SK-N-SH treated with all-trans-retinoic acid at 6 μM for 48 hours (cell line): ENCODE data around the gene ADARB2.

ENCODE experiments used
- ATAC-seq: fragments of 200-7000 bp; cut with Tn5 transposase; 3 replicates; pipeline ENCODE4 v1.9.1; 2020; ENCODE audit warnings: mild to moderate bottlenecking, moderate library complexity
- ARNTL ChIP-seq: fragments of 450-650 bp; formaldehyde crosslinking; IDR thresholded peaks from 2 replicates; pipeline ENCODE4 v1.5.0; 2020; ENCODE audit warnings: low read depth, mild to moderate bottlenecking, moderate library complexity, borderline replicate concordance
- BACH2 ChIP-seq: fragments of 250-450 bp; sonication (Bioruptor Pico); IDR thresholded peaks from 2 replicates; pipeline ENCODE4 v1.9.0; 2021; ENCODE audit warnings: mild to moderate bottlenecking, borderline replicate concordance
- CREB5 ChIP-seq: fragments of 250-450 bp; sonication (Bioruptor Pico); IDR thresholded peaks from 2 replicates; pipeline ENCODE4 v1.5.1; 2020; ENCODE audit warnings: low read depth, mild to moderate bottlenecking, moderate library complexity
- CSDC2 ChIP-seq: fragments of 250-450 bp; sonication (Bioruptor Pico); IDR thresholded peaks from 2 replicates; pipeline ENCODE4 v1.5.0; 2020; ENCODE audit warnings: mild to moderate bottlenecking, moderate library complexity
- CSRNP3 ChIP-seq: fragments of 250-450 bp; sonication (Bioruptor Pico); IDR thresholded peaks from 2 replicates; pipeline ENCODE4 v1.5.1; 2021; ENCODE audit warnings: mild to moderate bottlenecking, moderate library complexity
- ESRRG ChIP-seq: fragments of 250-450 bp; sonication (Bioruptor Pico); IDR thresholded peaks from 2 replicates; pipeline ENCODE4 v1.6.1; 2021; ENCODE audit warnings: mild to moderate bottlenecking
- GLIS3 ChIP-seq: fragments of 250-450 bp; sonication (Bioruptor Pico); IDR thresholded peaks from 2 replicates; pipeline ENCODE4 v1.5.0; 2020; ENCODE audit warnings: mild to moderate bottlenecking, moderate library complexity
- ISL1 ChIP-seq: fragments of 250-450 bp; sonication (Bioruptor Pico); IDR thresholded peaks from 2 replicates; pipeline ENCODE4 v2.1.2; 2022; ENCODE audit warnings: mild to moderate bottlenecking, moderate library complexity
- PATZ1 ChIP-seq: fragments of 250-450 bp; sonication (Bioruptor Pico); IDR thresholded peaks from 2 replicates; pipeline ENCODE4 v1.8.0; 2020; ENCODE audit warnings: mild to moderate bottlenecking, moderate library complexity, borderline replicate concordance
- POU6F1 ChIP-seq: fragments of 250-450 bp; sonication (Bioruptor Pico); IDR thresholded peaks from 2 replicates; pipeline ENCODE4 v1.8.0; 2021; ENCODE audit warnings: low read depth, mild to moderate bottlenecking, moderate library complexity, borderline replicate concordance
- SNAI2 ChIP-seq: fragments of 250-450 bp; sonication (Bioruptor Pico); IDR thresholded peaks from 2 replicates; pipeline ENCODE4 v1.5.0; 2020; ENCODE audit warnings: mild to moderate bottlenecking, moderate library complexity
- TCF4 ChIP-seq: fragments of 250-450 bp; sonication (Bioruptor Pico); IDR thresholded peaks from 2 replicates; pipeline ENCODE4 v1.8.0; 2021; ENCODE audit warnings: mild to moderate bottlenecking, moderate library complexity, borderline replicate concordance
- TOX ChIP-seq: fragments of 250-450 bp; sonication (Bioruptor Pico); IDR thresholded peaks from 2 replicates; pipeline ENCODE4 v1.8.0; 2021; ENCODE audit warnings: mild to moderate bottlenecking, moderate library complexity, borderline replicate concordance
- ZC3H10 ChIP-seq: fragments of 250-450 bp; sonication (Bioruptor Pico); IDR thresholded peaks from 2 replicates; pipeline ENCODE4 v1.5.1; 2021; ENCODE audit warnings: mild to moderate bottlenecking, moderate library complexity
- ZFP30 ChIP-seq: fragments of 450-650 bp; formaldehyde crosslinking; IDR thresholded peaks from 2 replicates; pipeline ENCODE4 v1.5.0; 2022; ENCODE audit warnings: mild to moderate bottlenecking, moderate library complexity
- ZNF565 ChIP-seq: fragments of 450-650 bp; formaldehyde crosslinking; conservative IDR thresholded peaks from 2 replicates; pipeline ENCODE4 v1.5.0; 2020; ENCODE audit warnings: low read depth, mild to moderate bottlenecking, moderate library complexity
- ZNF70 ChIP-seq: fragments of 450-650 bp; formaldehyde crosslinking; IDR thresholded peaks from 2 replicates; pipeline ENCODE4 v1.5.0; 2020; ENCODE audit warnings: mild to moderate bottlenecking, moderate library complexity
- ZNF8 ChIP-seq: fragments of 450-650 bp; formaldehyde crosslinking; IDR thresholded peaks from 2 replicates; pipeline ENCODE4 v1.5.0; 2020; ENCODE audit warnings: mild to moderate bottlenecking, moderate library complexity
- TF ChIP-seq, protein P1 (sequence below): fragments of 250-450 bp; sonication (Bioruptor Pico); IDR thresholded peaks from 2 replicates; pipeline ENCODE4 v1.5.0; 2020; ENCODE audit warnings: mild to moderate bottlenecking, moderate library complexity

ADARB2 gene

DNA sequence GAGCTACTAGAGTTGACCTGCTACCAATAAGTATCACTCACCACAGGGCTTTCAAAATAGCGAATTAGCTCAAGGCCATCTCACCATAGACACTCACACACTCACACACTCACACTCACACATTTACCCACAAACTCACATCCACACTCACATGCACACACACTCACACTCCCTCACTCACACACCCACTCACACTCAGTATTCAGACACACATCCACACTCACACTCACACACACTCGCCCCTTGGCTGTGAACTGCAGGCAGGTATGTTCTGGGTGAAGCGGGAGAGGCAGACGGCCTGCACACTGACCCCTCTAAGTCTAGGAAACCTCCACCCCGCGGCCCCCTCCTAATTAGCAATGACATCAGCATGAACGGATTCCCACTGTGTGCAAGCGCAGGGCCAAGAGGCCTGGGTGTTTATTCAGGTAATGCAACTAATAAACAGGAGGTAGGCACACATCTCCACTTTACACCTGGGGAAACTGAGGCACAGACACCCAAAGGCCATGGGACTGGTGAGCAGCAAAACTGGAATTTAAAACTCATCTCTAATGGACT is 94.6 kb downstream of the ADARB2 start:
- no peak for ATAC-seq
- TF ChIP-seq, protein P1, sequence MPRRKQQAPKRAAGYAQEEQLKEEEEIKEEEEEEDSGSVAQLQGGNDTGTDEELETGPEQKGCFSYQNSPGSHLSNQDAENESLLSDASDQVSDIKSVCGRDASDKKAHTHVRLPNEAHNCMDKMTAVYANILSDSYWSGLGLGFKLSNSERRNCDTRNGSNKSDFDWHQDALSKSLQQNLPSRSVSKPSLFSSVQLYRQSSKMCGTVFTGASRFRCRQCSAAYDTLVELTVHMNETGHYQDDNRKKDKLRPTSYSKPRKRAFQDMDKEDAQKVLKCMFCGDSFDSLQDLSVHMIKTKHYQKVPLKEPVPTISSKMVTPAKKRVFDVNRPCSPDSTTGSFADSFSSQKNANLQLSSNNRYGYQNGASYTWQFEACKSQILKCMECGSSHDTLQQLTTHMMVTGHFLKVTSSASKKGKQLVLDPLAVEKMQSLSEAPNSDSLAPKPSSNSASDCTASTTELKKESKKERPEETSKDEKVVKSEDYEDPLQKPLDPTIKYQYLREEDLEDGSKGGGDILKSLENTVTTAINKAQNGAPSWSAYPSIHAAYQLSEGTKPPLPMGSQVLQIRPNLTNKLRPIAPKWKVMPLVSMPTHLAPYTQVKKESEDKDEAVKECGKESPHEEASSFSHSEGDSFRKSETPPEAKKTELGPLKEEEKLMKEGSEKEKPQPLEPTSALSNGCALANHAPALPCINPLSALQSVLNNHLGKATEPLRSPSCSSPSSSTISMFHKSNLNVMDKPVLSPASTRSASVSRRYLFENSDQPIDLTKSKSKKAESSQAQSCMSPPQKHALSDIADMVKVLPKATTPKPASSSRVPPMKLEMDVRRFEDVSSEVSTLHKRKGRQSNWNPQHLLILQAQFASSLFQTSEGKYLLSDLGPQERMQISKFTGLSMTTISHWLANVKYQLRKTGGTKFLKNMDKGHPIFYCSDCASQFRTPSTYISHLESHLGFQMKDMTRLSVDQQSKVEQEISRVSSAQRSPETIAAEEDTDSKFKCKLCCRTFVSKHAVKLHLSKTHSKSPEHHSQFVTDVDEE (CRISPR knock-in tag) = no peak
- TF ChIP-seq ZFP30 (CRISPR knock-in tag) (no peak), ZC3H10 (CRISPR knock-in tag) (no peak)

DNA sequence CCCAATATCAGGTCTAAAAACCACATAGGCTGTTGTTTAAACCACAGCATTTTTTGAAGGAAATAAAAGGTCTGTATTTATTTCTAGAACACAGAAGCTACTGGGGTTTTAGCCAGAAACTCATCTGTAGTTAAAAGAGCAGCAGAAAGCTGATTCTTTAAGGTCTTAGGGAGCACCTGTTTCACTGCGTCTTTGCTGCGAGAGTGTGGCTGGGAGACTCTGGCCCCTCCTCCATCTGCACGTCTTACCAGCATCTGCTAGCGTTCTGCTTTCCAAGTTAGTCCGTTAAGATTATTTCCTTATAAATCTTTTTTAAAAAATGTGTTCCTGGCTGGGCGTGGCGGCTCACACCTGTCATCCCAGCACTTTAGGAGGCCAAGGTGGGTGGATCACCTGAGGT is 95.9 kb downstream of the ADARB2 start:
- no peak for ATAC-seq
- TF ChIP-seq TCF4 (CRISPR knock-in tag) (no peak), CREB5 (CRISPR knock-in tag) (no peak), SNAI2 (CRISPR knock-in tag) (no peak), CSDC2 (CRISPR knock-in tag) (no peak), ZNF8 (CRISPR knock-in tag) (no peak), POU6F1 (CRISPR knock-in tag) (no peak), ESRRG (CRISPR knock-in tag) (no peak), CSRNP3 (CRISPR knock-in tag) (no peak), GLIS3 (no peak), TOX (no peak), ZC3H10 (CRISPR knock-in tag) (no peak), ISL1 (CRISPR knock-in tag) (no peak), ZNF70 (CRISPR knock-in tag) (no peak), PATZ1 (CRISPR knock-in tag) (no peak), ZFP30 (CRISPR knock-in tag) (no peak), ARNTL (CRISPR knock-in tag) (no peak), ZNF565 (CRISPR knock-in tag) (no peak), BACH2 (CRISPR knock-in tag) (no peak)
- TF ChIP-seq, protein P1 (CRISPR knock-in tag) = no peak
- TF ChIP-seq, all 23 proteins: peak for 0
